Activated CD8-positive, alpha-beta memory T cell treated with anti-CD3 and anti-CD28 coated beads for 1 hour (primary cell): ENCODE data around the gene LEPR.
"Not testable (repeated sequence)": the region's sequence is repeated elsewhere in the genome, so short reads cannot be mapped to it uniquely, and the experiment has no call there.

Experiments used
- DNase-seq, 2 donors: peaks; one replicate each; pipeline ENCODE4 v3.0.0-alpha.2; 2020; ENCODE audit warnings: low read depth in 1 of 2; ENCODE audit errors: extremely low read depth in 1 of 2

The LEPR gene

GRCh38 chr1:65420590-65421350, at the start of gene LEPR, which contains the start of gene LEPROT:
Gene LEPR (plus strand): TSS chr1:65420668. CDS start chr1:65565566, 144,898 bp downstream.
Gene LEPROT (plus strand): TSS chr1:65420668. CDS start chr1:65420725, 57 bp downstream.
- DNase-seq: no peak

GRCh38 chr1:65371544-65371943, 48.9 kb upstream of the LEPR start:
- no peak for DNase-seq

GRCh38 chr1:65372557-65372956, 47.9 kb upstream of the LEPR start:
- no peak for DNase-seq

GRCh38 chr1:65377496-65378246, 42.8 kb upstream of the LEPR start:
- no peak for DNase-seq

GRCh38 chr1:65378247-65378946, 42.1 kb upstream of the LEPR start:
- no peak for DNase-seq

GRCh38 chr1:65384426-65384825, 36.0 kb upstream of the LEPR start:
- DNase-seq: not testable (repeated sequence)

GRCh38 chr1:65386439-65386838, 34.0 kb upstream of the LEPR start:
- DNase-seq: no peak

- DNase-seq: no peak
These were observed 32.6 kb upstream of the LEPR start for GRCh38 chr1:65387821-65388220.

GRCh38 chr1:65388908-65389695, 31.4 kb upstream of the LEPR start:
- no peak for DNase-seq

GRCh38 chr1:65392497-65392896, 28.0 kb upstream of the LEPR start:
- no peak for DNase-seq

- DNase-seq: no peak
These were observed 27.1 kb upstream of the LEPR start for GRCh38 chr1:65393347-65393746.

- no peak for DNase-seq
These were observed 26.5 kb upstream of the LEPR start for GRCh38 chr1:65393928-65394327.

- no peak for DNase-seq
These were observed 24.4 kb upstream of the LEPR start for GRCh38 chr1:65395887-65396612.

- no peak for DNase-seq
These were observed 22.4 kb upstream of the LEPR start for GRCh38 chr1:65398083-65398482.

GRCh38 chr1:65399003-65399402, 21.5 kb upstream of the LEPR start:
- no peak for DNase-seq

- DNase-seq: no peak
These were observed 18.9 kb upstream of the LEPR start for GRCh38 chr1:65401612-65402011.

GRCh38 chr1:65404941-65405340, 15.5 kb upstream of the LEPR start:
- no peak for DNase-seq

GRCh38 chr1:65407877-65408276, 12.6 kb upstream of the LEPR start:
- DNase-seq: no peak

GRCh38 chr1:65409314-65409713, 11.2 kb upstream of the LEPR start:
- DNase-seq: no peak

- no peak for DNase-seq
These were observed 10.6 kb upstream of the LEPR start for GRCh38 chr1:65409816-65410326.
